HFFc6 (cell line): ENCODE measurements around the gene ARHGAP15. TPM values are rescaled to one million over a fixed set of nuclear protein-coding genes. Genes with fewer than 3 reads are reported as not detected.

Source experiments
- DNase-seq: peaks from one replicate; pipeline ENCODE4 v3.0.0-alpha.2; 2018
- H3K27ac Mint-ChIP-seq: 2 replicates; pipeline ENCODE4 v1.8.0; 2020; ENCODE audit warnings: mild to moderate bottlenecking, mixed read lengths
- H3K27me3 Mint-ChIP-seq: 2 replicates; pipeline ENCODE4 v1.8.0; 2021; ENCODE audit warnings: mild to moderate bottlenecking, moderate library complexity, mixed read lengths; ENCODE audit not compliant: insufficient read depth
- H3K36me3 Mint-ChIP-seq: 2 replicates; pipeline ENCODE4 v1.8.0; 2021; ENCODE audit warnings: low read depth, mixed read lengths
- H3K4me1 Mint-ChIP-seq: 2 replicates; pipeline ENCODE4 v1.8.0; 2020; ENCODE audit warnings: low read depth, mixed read lengths
- H3K4me3 Mint-ChIP-seq: 2 replicates; pipeline ENCODE4 v1.8.0; 2020; ENCODE audit warnings: mild to moderate bottlenecking, moderate library complexity, mixed read lengths
- H3K9me3 Mint-ChIP-seq: 2 replicates; pipeline ENCODE4 v1.8.0; 2020; ENCODE audit warnings: mild to moderate bottlenecking, mixed read lengths
- CTCF ChIP-seq: fragments of 200-600 bp; sonication (generic); IDR thresholded peaks from 2 replicates; pipeline ENCODE4 v1.5.0; 2021; ENCODE audit warnings: antibody characterized with exemption, mild to moderate bottlenecking
- total RNA-seq, 6 experiments: library from RNA; stranded (reverse); fragmentation: NEBNext Ultra II Directional; extraction: Animal tissue kit (Norgen Biotek cat#: 25700); gene quantifications; 2 replicates in 1 of 6; 3 replicates in 5 of 6; pipeline ENCODE4 v1.2.3, GENCODE V29; 2021

Gene ARHGAP15
- total RNA-seq, 6 experiments from 2014 or later = not detected

DNA sequence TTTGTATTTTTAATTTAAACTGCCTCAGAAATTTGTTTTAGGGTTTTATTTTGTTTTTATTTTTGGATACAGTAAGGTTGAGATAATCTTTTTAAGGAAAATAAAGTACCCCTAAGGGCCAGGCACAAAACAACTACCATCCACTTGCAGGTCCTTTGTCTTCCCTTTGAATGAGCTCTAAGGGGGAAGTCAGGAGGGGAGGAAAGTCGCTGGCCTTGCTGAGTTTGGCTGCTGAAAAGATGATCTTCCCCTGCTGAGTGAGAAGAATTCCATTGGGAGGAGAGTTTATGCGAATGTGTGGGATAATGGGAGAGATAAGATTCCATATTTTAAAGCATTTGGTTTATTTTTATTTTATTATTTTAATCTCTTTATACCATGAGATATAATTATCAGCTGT is 100.7 kb downstream of the ARHGAP15 start:
- Mint-ChIP-seq H3K4me3 (no peak overlapping the region), H3K27me3 (no peaks in the 10 kb centered on the region), H3K36me3 (no peaks in the 10 kb centered on the region), H3K4me1 (no peaks in the 10 kb centered on the region), H3K9me3 (no peaks in the 10 kb centered on the region), H3K27ac (no peak overlapping the region)
- TF ChIP-seq CTCF = no peak
- no peak for DNase-seq

DNA sequence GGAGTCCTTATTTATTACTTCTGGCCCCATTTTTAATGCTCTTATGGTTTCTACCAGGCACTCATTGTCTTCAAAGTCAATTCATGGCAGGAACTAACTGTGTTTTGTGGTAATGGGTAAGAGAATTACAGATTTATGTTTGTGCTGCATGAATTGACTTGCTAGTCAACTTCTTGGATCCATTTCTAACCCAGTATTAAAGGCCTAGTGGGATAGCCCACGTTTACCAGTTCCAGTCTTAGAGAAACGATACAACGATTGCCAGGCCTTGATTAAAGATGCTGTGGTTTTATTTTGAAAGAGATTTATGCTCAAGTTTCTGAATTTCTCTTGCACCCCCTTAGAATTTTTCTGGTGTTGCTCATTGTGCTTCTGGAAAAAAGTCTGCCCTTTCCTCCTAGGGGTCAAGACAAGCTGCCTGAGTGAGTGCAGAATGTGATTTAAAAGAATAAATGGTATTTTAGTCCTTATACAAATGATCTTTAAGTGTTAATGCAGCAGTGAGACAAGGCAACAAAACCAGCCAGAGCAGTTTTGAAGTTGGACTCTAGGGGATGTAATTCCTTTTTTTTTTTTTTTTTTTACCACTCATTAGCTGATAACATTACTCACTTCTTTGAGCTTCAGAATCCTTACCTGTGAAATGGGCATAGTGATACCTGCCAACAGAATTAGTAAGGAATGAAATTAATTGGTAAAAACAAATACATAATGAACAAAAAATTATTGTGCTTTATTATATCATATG is 101.5 kb downstream of the ARHGAP15 start:
- Mint-ChIP-seq H3K4me1 (no peaks in the 10 kb centered on the region), H3K4me3 (no peak overlapping the region), H3K36me3 (no peaks in the 10 kb centered on the region), H3K27ac (no peak overlapping the region), H3K9me3 (no peaks in the 10 kb centered on the region), H3K27me3 (no peaks in the 10 kb centered on the region; the same call in 1 of the 2 replicates)
- no peak for TF ChIP-seq CTCF
- DNase-seq = no peak

DNA sequence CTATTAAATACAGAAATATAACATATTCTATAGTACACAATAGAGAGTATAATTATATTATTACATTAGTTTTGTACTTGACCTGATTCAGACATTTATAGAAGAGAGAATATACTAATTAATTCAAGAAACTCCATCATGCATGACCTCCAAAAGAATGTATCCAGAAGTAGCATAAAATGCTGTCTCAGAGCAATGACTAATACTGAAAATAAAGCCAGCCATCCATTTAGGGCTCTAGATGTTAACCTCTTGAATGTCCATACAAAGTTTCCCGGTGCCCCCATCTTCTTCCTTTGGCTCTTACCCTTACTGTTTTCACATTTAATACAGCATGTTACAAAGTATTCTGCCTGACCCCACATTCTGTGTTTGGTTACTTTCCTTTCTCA is 102.0 kb downstream of the ARHGAP15 start:
- Mint-ChIP-seq H3K27me3 (no peaks in the 10 kb centered on the region; the same call in 1 of the 2 replicates), H3K27ac (no peak overlapping the region), H3K4me3 (no peak overlapping the region), H3K4me1 (no peaks in the 10 kb centered on the region), H3K9me3 (no peaks in the 10 kb centered on the region), H3K36me3 (no peaks in the 10 kb centered on the region)
- TF ChIP-seq CTCF = no peak
- DNase-seq = no peak

- H3K36me3 Mint-ChIP-seq = no peaks in the 10 kb centered on the region
- H3K27ac Mint-ChIP-seq = no peak overlapping the region
- no peak overlapping the region for H3K4me3 Mint-ChIP-seq
- H3K9me3 Mint-ChIP-seq = no peaks in the 10 kb centered on the region
- H3K27me3 Mint-ChIP-seq = peaks cover 2% of the 10 kb centered on the region
- no peak for TF ChIP-seq CTCF
- H3K4me1 Mint-ChIP-seq = no peaks in the 10 kb centered on the region
- no peak for DNase-seq
Measured at GRCh38 chr2:143237146-143237777, 108.0 kb downstream of the ARHGAP15 start.

GRCh38 chr2:143241403-143242088 is 112.3 kb downstream of the ARHGAP15 start:
- no peaks in the 10 kb centered on the region for H3K36me3 Mint-ChIP-seq
- no peak for DNase-seq
- no peak for TF ChIP-seq CTCF
- H3K4me3 Mint-ChIP-seq = no peak overlapping the region
- H3K4me1 Mint-ChIP-seq = no peaks in the 10 kb centered on the region
- H3K27ac Mint-ChIP-seq = no peak overlapping the region
- H3K9me3 Mint-ChIP-seq = no peaks in the 10 kb centered on the region
- H3K27me3 Mint-ChIP-seq = peaks cover 2% of the 10 kb centered on the region; the same call in 1 of the 2 replicates
